ENCODE results near the gene VWA8.
"Not testable (repeated sequence)": the region's sequence is repeated elsewhere in the genome, so short reads cannot be mapped to it uniquely, and the experiment has no call there.

Gene VWA8

DNA sequence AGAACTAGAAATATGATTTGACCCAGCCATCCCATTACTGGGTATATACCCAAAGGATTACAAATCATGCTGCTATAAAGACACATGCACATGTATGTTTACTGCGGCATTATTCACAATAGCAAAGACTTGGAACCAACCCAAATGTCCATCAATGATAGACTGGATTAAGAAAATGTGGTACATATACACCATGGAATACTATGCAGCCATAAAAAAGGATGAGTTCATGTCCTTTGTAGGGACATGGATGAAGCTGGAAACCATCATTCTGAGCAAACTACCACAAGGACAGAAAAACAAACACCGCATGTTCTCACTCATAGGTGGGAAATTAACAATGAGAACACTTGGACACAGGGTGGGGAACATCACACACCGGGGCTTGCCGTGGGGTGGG, 38.0 kb downstream of the VWA8 start:
- DNase-seq (ENCODE audit: low spot score) = not testable (repeated sequence)

DNA sequence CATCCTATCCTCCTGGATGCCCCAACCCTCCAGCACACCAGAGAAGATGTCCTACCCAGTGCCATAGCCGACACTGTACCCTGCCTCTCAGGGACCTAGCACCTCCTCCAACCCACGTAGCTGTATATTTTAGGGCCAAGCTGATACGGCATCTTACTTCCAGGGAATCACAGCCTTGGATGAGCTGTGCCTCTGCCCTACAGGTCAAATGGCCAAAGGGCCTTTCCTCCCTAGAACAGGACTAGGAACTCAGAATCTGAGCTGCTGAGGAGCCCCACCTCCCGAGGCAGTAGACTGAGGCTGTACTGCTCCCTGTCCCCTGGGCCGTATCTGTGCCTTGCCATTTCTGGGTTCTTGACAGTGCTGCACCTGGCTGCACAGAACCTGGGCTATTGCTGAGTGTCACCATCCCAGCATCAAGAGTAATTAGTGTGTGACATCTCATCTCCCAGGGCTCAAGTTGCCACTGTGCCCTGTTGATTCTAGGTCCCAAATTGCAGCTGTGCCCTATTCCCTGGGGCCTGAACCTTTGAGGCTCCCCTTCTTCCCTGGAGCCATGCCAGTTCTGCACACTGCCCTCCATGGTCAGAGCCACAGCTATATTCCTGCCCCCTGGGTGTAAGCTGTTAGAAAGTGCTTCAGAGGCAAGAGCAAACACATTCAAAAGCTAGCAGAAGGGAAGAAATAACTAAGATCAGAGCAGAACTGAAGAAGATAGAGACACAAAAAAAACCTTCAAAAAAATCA, 41.0 kb downstream of the VWA8 start:
- no peak for DNase-seq (ENCODE audit: low spot score)

DNA sequence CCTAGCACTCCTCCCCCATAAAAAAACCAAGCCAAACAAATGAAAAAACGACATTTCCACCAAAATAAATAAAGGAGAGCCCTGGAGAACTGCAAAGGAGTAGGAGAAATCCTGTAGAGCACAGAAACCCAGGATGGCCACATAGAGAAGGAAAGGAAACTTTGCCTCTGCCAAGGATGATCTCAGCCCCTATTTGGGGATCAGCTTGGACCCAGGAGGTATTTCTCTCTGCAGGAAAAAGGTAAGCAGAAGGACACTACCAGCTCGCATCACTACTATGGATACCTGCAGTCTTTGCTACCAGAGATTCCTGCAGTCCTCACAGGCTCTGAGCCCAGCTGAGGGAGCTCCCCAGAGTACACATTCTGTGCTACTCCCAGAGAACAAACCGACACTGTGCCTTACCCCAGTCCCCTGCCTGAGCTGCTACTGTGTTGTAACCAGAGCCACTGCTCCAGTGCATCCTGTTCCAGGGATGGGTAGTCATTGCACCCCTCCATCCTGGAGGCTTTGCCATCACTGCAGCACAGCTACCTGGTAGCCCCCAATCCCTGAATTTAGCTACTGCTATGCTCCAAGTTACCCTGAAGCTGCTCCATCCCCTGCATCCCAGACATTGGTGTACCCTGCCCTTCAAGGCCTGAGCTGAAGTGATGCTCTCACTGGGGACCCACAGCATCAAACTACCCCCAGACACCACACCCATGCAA, 41.7 kb downstream of the VWA8 start:
- DNase-seq (ENCODE audit: low spot score) = no peak

DNA sequence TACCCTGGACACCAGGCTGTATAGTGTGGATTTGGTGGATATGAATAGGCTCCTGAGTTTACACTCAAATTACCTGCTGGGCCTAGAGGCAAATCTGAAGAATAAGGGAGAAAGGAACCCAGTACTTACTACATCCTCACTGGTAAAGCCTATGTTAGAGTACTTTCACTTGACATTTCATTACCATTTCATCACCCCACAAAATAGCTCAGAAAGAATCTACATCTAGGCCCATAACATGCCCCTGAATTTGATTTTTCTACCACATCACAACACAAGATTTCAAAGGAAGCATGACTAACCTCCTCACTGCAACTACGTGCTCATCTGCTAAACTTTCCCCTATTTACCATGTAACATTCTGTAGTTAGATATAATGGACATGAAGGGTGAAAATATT, 43.3 kb downstream of the VWA8 start:
- no peak for DNase-seq (ENCODE audit: low spot score)

DNA sequence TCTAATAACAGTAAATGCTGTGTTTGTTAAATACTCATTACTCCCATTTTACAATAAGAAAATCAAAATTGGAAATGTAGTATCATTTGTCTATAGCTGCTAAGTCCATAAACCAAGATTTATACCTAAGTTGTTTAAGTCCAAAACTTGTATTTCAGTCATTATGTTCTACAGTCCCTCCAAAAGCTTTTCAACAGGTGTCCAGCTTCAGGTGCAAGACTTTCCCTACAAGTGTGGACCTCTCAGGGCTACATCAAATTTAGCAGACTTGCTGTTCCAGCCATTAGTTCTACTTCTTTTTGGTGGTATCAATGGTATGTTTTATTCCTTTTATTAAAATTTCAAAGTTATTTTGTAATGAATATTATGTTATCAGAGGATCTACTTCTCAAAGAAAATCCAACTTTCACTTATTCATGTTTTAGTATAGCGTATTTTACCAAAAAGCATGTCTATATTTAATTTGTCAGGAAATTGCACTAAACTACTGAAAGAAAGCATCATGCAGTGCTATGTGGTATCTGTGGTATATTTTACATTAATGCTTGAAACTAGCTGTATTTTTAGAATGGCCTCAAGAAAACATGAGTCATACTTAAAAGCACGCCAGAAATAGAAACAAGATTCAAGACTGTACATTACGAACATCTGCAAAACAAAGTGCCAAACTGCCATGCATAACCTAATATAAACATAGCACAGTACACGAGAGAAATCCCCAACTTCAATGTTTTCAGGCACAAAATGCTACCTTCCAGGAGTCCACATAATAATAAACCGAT, 44.5 kb downstream of the VWA8 start:
- DNase-seq (ENCODE audit: low spot score) = no peak

DNA sequence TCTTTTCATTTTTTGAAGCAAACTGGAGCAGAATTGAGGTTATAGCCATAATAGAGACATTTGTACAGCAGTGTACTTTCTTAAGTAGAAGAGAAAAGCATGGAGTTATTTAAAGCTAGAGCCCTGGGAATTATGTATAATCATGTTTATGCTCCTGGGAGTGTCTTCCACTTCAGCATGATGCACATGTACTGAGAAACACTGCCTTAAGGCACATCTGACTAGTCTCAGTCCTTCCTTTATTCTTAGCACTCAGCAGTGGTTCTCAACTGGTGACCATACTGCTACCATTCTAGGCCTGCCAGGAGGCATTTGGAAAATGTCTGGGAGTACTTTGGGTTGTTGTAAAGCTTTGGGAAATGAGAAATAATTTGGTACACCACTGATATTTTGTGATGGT, 45.8 kb downstream of the VWA8 start:
- no peak for DNase-seq (ENCODE audit: low spot score)

DNA sequence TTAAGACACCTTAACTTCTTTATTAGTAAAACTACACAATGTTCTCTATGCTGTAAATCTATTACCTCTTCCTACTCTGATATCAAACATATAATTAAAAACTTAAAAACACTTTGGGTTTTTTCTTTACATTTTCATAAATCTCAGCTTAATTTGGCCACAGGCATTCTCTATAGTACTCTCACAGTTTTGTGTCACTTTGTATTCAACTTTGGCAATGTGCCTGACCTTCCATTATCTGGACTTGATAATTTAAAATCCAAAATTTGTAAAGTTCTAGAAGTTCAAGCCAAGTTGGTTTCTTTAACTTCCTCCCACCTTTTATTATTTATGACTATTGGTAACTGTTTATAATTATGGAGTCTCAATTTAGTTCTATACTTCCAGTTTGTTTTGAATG, 46.4 kb downstream of the VWA8 start:
- DNase-seq (ENCODE audit: low spot score) = no peak

DNA sequence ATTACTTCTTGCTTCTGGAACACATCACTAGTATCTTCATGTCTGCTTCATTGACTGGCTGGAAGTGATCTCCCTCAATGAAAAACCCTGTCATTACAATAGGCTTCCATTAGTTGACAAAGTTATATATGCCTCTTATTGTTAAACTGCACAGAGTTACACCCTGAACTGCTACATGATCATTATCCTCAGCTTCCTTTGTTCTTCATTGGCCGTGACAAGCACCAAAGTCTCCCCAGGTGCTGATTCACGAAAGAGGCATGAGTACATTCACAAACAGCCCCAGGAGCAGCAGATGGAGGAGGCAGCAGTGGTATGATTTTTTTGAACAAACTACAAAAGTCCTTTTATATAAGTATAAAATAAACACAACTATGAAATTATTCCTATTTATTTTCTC, 51.4 kb downstream of the VWA8 start:
- DNase-seq (ENCODE audit: low spot score) = no peak

DNA sequence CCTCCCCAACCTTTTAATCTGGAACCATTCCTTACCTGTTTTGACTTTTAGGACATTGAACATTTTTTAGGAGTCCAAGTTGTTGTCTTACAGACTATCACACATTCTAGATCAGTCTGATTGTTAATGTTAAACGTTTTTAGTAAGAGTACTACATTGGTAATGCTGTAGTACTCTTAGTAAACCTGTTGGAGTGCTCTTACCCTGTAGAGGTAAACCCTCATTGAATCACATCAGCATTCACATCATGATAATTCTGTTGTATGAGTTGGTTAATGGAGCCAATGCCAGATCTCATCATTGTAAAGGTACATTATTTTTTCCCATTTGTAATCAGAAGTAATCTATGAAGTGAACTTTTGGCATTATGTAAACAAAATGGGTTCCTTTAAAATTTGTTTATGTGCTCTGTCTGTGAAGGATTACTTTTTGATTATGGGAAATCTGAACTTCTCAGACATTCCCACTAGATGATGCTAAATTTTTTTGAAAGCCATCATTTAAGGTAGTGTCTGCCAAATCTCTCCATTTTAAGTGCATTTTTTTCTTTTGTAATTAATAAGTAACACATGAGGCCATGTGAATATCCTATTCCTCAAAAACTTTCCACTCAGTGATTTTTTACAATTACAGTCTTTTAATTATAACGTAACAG, 55.2 kb downstream of the VWA8 start:
- DNase-seq (ENCODE audit: low spot score) = no peak

DNA sequence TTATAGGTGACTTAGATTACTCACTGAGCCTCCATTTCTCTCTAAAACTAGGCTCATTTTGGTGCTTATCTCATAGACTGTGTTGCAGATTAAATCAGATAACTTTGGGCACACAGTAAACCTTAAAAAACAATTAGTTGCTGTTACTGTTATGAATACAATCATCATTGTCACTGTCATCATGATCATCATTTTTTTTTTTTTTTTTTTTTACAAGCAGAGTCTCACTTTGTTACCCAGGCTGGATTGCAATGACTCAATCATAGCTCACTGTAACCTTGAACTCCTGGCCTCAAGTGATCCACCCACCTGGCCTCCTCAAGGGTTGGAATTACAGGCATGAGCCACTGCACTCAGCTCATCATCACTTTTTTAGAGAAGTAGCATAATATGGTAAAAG, 60.0 kb downstream of the VWA8 start:
- DNase-seq (ENCODE audit: low spot score) = no peak

DNA sequence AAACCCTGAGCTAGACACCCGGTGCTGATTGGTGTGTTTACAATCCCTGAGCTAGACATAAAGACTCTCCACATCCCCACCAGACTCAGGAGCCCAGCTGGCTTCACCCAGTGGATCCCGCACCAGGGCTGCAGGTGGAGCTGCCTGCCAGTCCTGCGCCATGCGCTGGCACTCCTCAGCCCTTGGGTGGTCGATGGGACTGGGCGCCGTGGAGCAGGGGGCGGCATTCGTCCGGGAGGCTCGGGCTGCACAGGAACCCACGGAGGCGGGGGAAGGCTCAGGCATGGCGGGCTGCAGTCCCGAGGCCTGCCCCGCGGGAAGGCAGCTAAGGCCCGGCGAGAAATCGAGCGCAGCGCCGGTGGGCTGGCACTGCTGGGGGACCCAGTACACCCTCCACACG, 62.5 kb downstream of the VWA8 start:
- DNase-seq (ENCODE audit: low spot score) = not testable (repeated sequence)

DNA sequence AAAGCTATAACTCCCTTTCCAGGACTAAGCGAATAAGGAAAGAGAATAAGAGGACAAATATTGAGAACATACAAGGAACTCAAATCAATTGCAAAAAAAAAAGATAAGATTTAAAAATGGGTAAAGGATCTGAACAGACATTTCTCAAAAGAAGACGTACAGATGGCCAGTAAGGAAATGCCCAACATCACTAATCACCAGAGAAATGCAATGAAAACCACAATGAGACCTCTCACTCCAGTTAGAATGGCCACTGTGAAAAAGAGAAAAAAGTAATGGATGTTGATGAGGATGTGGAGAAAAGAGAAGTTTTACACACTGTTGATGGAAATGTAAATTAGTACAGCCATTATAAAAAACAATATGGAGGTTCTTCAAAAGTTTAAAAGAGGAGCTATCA, 63.8 kb downstream of the VWA8 start:
- no peak for DNase-seq (ENCODE audit: low spot score)

DNA sequence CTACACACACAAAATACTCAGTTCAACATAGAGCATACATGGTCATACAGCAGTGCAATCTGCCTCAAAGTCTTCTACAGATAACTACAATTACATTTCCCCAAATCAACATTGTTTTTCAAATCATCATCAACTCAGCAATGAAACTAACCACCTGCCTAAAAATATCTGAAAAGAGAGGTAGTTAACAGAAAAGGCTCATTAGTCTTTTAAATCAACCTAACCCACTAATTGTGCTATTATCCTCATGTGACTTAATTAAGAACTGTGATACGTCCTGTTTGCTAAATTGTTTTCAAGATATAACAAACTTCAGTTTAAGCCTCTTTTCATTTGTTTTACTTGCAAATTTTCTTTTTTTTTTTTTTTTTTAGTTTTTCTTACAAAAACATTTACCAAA, 65.4 kb downstream of the VWA8 start:
- DNase-seq (ENCODE audit: low spot score) = no peak

DNA sequence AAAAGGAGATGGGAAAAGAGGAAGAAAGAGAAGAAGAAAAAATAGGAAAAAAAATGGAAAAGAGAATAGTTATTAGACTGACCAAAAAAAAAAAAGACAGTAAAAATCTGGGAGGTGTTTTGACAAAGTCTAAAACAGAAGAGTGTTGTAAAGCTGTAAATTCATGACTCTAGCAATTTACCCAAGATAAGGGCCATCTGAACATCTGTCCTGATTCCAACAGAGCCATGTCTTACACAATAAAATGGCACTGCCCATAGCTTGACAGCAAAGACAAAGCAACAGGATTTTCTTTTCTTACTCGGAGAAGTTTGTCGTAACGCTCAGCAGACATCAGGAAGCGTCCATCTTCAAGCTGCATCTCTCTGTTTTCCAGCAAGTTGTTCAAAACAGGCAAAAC, 69.8 kb downstream of the VWA8 start:
- no peak for DNase-seq (ENCODE audit: low spot score)

DNA sequence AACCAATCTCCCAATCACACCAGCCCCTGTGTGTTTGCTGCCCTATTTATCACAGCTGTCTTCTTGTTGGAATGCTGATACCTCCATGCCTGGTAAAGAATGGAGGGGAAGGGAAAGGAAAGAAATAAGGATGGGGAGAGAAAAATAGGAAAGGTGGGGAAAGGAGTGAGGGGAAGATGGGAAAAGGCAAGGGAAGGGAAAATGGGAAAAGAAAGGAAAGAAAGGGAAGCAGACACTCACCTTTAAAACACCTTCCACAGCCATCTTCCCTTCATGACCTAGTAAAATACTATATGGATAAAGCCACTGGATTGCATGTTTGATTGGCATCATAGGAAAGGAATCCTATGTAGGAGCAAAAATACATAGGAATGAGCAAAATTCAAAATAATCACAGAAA, 77.8 kb downstream of the VWA8 start:
- no peak for DNase-seq (ENCODE audit: low spot score)

DNA sequence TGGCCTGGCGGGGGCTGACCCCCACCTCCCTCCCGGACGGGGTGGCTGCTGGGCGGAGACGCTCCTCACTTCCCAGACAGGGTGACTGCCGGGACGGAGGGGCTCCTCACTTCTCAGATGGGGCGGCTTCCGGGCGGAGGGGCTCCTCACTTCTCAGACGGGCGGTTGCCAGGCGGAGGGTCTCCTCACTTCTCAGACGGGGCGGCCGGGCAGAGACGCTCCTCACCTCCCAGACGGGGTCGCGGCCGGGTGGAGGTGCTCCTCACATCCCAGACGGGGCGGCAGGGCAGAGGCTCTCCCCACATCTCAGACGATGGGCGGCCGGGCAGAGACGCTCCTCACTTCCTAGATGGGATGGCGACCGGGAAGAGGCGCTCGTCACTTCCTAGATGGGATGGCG, 79.0 kb downstream of the VWA8 start:
- DNase-seq (ENCODE audit: low spot score) = not testable (repeated sequence)

DNA sequence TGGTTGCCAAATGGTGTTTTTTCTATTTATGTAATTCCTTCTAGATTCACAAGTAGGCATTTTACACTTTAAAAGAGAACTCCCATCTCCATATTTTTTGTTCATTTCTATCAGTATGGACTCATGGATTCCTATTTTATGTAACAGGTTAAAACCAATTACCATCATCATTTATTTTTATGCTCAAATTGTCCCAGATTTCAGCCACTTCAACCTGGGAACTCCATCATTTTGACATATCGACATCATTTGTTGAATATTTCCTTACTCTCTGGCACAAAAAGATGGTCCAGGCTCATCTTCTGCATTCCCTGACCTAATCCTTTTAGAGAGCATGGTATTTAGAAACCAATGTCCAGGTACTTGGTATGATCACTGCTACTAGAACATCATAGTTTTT, 79.9 kb downstream of the VWA8 start:
- DNase-seq (ENCODE audit: low spot score) = no peak

DNA sequence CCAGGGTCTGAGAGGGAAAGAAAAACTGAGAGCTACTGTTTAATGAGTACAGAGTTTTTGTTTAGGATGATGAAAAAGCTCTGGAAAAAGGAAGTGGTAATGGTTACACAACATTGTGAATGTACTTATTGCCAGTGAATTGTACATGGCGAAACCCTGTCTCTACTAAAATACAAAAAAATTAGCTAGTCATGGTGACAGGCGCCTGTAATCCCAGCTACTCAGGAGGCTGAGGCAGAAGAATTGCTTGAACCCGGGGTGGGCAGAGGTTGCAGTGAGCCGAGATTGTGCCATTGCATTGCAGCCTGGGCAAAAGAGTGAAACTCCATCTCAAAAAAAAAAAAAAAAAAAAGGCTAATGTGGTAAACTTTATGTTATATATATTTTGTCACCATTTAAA, 96.3 kb downstream of the VWA8 start:
- DNase-seq (ENCODE audit: low spot score) = no peak

DNA sequence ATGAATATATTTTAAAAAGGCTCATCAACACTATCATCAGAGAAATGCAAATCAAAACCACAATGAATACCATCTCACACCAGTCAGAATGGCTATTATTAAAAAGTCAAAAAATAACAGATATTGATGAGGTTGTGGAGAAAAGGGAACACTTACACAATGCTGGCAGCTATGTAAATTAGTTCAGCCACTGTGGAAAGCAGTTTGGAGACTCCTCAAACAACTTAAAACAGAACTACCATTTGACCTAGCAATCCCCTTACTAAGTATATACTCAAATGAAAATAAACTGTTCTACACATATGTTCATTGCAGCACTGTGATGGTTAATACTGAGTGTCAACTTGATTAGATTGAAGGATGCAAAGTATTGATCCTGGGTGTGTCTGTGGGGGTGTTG, 98.2 kb downstream of the VWA8 start:
- not testable (repeated sequence) for DNase-seq (ENCODE audit: low spot score)

DNA sequence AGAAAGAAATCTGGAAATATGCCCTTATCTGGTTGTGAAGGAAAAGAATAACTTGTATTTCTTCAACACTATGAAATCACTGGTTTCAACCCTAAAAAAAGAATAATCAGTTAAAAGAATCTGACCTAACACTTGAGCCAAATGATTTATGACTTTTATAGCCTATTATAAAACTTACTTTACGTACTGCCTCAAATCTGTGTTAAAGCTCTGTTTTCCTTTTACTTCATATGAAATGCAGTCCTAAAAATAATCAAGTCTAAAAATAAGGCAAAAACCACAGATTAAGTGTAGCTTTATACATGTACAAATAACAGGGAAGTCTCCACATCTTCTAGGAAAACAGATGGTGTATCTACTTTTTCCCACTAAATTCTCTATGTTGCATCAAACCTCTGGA, 101.3 kb downstream of the VWA8 start:
- DNase-seq (ENCODE audit: low spot score) = no peak

DNA sequence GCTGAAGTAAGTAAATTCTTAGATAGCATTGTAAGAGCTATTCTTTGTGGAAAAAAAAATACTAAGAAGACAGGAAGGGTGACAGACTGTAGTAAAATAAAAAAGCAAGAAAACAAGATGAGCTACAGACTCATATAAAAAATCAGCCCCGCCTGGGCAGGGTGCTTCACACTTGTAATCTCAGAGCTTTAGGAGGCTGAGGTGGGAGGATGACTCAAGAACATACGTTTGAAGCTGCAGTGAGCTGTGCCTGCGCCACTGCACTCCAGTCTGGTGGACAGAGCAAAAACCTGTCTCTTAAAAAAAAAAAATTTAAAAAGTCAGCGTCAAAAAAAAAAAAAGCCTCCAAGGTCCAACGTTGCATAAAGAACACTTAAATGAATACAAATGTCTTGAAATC, 102.1 kb downstream of the VWA8 start:
- DNase-seq (ENCODE audit: low spot score) = no peak

DNA sequence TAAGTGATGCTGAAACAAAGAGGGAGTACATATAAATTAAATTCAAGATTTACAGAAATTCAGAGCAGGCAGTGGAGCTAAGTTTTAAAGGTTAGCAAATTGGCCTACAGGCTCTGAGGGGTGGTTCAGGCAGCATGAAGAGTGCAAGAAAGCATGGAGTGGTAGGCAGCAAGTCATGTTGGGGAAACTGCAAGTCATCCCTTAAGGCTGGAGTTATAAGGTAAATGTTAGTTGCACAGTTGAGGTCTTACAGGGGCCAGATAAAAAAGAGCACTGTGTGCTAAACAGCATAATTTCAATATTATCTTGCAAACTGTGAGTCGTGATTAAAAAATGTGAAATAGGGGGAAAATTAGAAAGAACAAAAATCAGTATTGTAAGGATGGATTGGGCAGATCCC, 106.2 kb downstream of the VWA8 start:
- no peak for DNase-seq (ENCODE audit: low spot score)

DNA sequence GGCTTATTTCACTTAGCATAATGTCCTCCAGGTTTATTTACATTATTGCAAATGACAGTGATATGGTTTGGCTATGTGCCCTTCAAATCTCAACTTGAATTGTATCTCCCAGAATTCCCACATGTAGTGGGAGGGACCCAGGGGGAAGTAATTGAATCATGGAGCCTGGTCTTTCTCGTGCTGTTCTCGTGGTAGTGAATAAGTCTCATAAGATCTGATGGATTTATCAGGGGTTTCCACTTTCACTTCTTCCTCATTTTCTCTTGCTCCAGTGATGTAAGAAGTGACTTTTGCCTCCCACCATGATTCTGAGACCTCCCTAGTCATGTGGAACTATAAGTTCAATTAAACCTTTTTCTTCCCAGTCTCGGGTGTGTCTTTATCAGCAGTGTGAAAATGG, 109.6 kb downstream of the VWA8 start:
- DNase-seq (ENCODE audit: low spot score) = no peak
